Trophoblast cell (in vitro differentiated cells and primary cell): ENCODE measurements around the gene C19orf38.

Source experiments
- DNase-seq, 2 donors: peaks; one replicate each; pipeline ENCODE4 v3.0.0-alpha.2; 2016
- H2AFZ ChIP-seq: 2 replicates; pipeline ENCODE4 v1.6.1; 2013; ENCODE audit warnings: low read length, moderate library complexity, mild to moderate bottlenecking; ENCODE audit not compliant: insufficient read depth, poor library complexity
- H2AK5ac ChIP-seq: 2 replicates; pipeline ENCODE4 v1.6.1; 2013; ENCODE audit warnings: mild to moderate bottlenecking, low read length
- H2BK120ac ChIP-seq: 2 replicates; pipeline ENCODE4 v1.6.1; 2013; ENCODE audit warnings: low read length, mild to moderate bottlenecking, moderate library complexity; ENCODE audit not compliant: insufficient read depth, poor library complexity
- H2BK12ac ChIP-seq: 2 replicates; pipeline ENCODE4 v1.6.1; 2013; ENCODE audit warnings: mild to moderate bottlenecking, low read length, moderate library complexity
- H2BK5ac ChIP-seq: 2 replicates; pipeline ENCODE4 v1.6.1; 2013; ENCODE audit warnings: low read length, low read depth, moderate library complexity, mild to moderate bottlenecking; ENCODE audit not compliant: poor library complexity
- H3K14ac ChIP-seq: 2 replicates; pipeline ENCODE4 v1.6.1; 2013; ENCODE audit warnings: mild to moderate bottlenecking, low read length
- H3K18ac ChIP-seq: 2 replicates; pipeline ENCODE4 v1.6.1; 2013; ENCODE audit warnings: mild to moderate bottlenecking, low read length
- H3K23ac ChIP-seq: 2 replicates; pipeline ENCODE4 v1.6.1; 2013; ENCODE audit warnings: low read length
- H3K27ac ChIP-seq: 2 replicates; pipeline ENCODE4 v1.5.1; 2013; ENCODE audit warnings: low read depth, mild to moderate bottlenecking, inconsistent platforms, low read length, moderate library complexity
- H3K27me3 ChIP-seq: 2 replicates; pipeline ENCODE4 v1.6.1; 2013; ENCODE audit warnings: inconsistent platforms, mild to moderate bottlenecking, low read length, moderate library complexity; ENCODE audit not compliant: insufficient read depth
- H3K36me3 ChIP-seq, 2 experiments: 1 replicate in 1 of 2; 2 replicates in 1 of 2; pipeline ENCODE4 v1.6.1; 2013; ENCODE audit warnings: low read length in 2 of 2, mild to moderate bottlenecking in 2 of 2, moderate library complexity in 1 of 2; ENCODE audit not compliant: insufficient read depth in 2 of 2, control insufficient read depth in 1 of 2
- H3K4ac ChIP-seq: 2 replicates; pipeline ENCODE4 v1.6.1; 2013; ENCODE audit warnings: low read depth, mild to moderate bottlenecking, low read length, moderate library complexity
- H3K4me1 ChIP-seq, 2 experiments: 1 replicate in 1 of 2; 2 replicates in 1 of 2; pipeline ENCODE4 v1.6.1; 2013; ENCODE audit warnings: low read length in 2 of 2, mild to moderate bottlenecking in 2 of 2, moderate library complexity in 1 of 2; ENCODE audit not compliant: insufficient read depth in 2 of 2, control insufficient read depth in 1 of 2
- H3K4me2 ChIP-seq: 2 replicates; pipeline ENCODE4 v1.6.1; 2013; ENCODE audit warnings: inconsistent platforms, mild to moderate bottlenecking, low read length, moderate library complexity
- H3K4me3 ChIP-seq: 2 replicates; pipeline ENCODE4 v1.5.1; 2013; ENCODE audit warnings: mild to moderate bottlenecking, low read depth, low read length, inconsistent platforms
- H3K79me1 ChIP-seq: one replicate; pipeline ENCODE4 v1.6.1; 2013; ENCODE audit warnings: low read length
- H3K79me2 ChIP-seq: 2 replicates; pipeline ENCODE4 v1.6.1; 2013; ENCODE audit warnings: low read length, mild to moderate bottlenecking; ENCODE audit not compliant: control insufficient read depth, insufficient read depth, poor library complexity
- H3K9ac ChIP-seq: 2 replicates; pipeline ENCODE4 v1.6.1; 2013; ENCODE audit warnings: mild to moderate bottlenecking, low read length
- H3K9me3 ChIP-seq: 2 replicates; pipeline ENCODE4 v1.6.1; 2013; ENCODE audit warnings: low read depth, mild to moderate bottlenecking, control low read depth, inconsistent platforms, low read length; ENCODE audit not compliant: insufficient read depth
- H4K12ac ChIP-seq: 2 replicates; pipeline ENCODE4 v1.6.1; 2013; ENCODE audit warnings: low read depth, mild to moderate bottlenecking, low read length, moderate library complexity
- H4K8ac ChIP-seq: 2 replicates; pipeline ENCODE4 v1.6.1; 2013; ENCODE audit warnings: low read depth, mild to moderate bottlenecking, low read length, moderate library complexity
- H4K91ac ChIP-seq: one replicate; pipeline ENCODE4 v1.6.1; 2013; ENCODE audit warnings: low read depth, mild to moderate bottlenecking, low read length, moderate library complexity
- WGBS: extraction: QIAGEN DNeasy Blood & Tissue Kit; methylation state at CpG from one replicate; pipeline ENCODE4 v1.1.7; 2013; ENCODE audit warnings: missing lambda C conversion rate; ENCODE audit not compliant: insufficient read length, insufficient coverage; ENCODE audit errors: extremely low coverage; 5-methylcytosine and 5-hydroxymethylcytosine counted together

Gene C19orf38

DNA sequence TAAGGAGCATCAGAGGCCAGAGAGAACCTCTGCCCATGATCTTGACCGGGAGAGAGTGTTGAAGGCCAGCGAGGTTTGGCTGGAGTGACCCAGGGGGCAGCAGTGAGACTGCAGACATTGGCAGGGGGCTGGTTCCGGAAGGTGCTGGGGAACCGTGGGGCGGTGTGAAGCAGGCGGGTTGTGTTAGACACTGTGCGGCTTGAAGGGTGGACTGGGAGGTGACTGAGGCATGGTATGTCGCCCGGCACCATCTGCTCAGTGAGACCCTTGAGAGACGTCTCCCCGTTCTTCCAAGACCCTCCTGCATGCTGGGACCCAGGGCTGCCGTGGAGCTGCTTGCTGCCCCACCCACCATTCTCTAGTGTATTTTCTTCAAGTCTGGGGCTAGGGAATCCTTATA lies 47.7 kb downstream of the C19orf38 start:
- H3K23ac ChIP-seq = no peak overlapping the region
- WGBS = no CpG with 5 or more reads among the region's 12 CpGs
- H3K4me1 ChIP-seq = peaks cover 18% of the 10 kb centered on the region in 2 experiments
- H3K9ac ChIP-seq = no peak overlapping the region
- H3K27me3 ChIP-seq = no peaks in the 10 kb centered on the region
- H3K4me2 ChIP-seq = no peak overlapping the region
- H3K18ac ChIP-seq = no peak overlapping the region
- peaks cover 13% of the 10 kb centered on the region for H3K79me2 ChIP-seq
- peaks cover 0 to 6% of the 10 kb centered on the region in 2 experiments for H3K36me3 ChIP-seq
- H2BK120ac ChIP-seq = no peak overlapping the region
- no peak overlapping the region for H2BK12ac ChIP-seq
- H3K4me3 ChIP-seq = no peak overlapping the region
- H4K12ac ChIP-seq = no peak overlapping the region
- H4K8ac ChIP-seq = no peak overlapping the region
- no peak overlapping the region for H4K91ac ChIP-seq
- H2AK5ac ChIP-seq = no peak overlapping the region
- H3K27ac ChIP-seq = no peak overlapping the region
- no peak overlapping the region for H2BK5ac ChIP-seq
- H3K4ac ChIP-seq = peak overlapping the region; percentile 21
- H3K14ac ChIP-seq = no peak overlapping the region
- DNase-seq = no peak
- no peak overlapping the region for H2AFZ ChIP-seq
- H3K9me3 ChIP-seq = no peaks in the 10 kb centered on the region
- H3K79me1 ChIP-seq = no peaks in the 10 kb centered on the region

DNA sequence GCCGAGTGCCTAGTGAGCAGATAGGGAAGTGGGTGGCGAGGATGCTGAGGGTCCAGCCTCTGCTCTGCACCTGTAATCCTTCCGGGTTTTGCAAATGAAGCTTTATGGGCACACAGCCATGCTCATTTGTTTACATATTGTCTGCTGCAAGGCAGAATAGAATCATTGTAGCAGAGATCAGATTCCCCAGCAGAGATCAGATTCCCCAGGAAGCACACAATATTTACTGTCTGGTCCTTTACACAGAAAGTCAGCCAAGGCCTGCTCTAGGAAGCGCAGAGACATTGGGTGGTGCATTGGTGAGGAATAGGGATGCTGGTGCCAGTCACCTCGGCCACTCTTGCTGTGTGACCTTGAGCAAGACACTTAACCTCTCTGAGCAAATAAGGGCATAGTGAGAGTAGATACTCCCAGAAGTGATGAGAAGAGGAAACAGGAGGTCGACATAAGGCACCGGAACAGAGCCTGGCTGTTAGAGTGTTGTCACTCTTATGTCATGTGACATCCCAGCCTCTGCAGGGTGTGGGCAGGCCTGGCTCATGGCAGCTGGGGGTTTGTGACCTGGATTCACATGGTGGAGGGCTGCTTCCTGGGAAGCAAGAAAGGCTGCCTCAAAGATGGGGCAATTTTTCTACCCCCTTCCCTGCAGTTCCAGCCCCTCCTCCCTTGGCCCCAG lies 48.8 kb downstream of the C19orf38 start:
- Histone ChIP-seq H3K9ac (no peak overlapping the region), H3K4ac (peak overlapping the region; percentile 29), H2BK120ac (no peak overlapping the region), H3K4me3 (no peak overlapping the region), H3K4me2 (no peak overlapping the region), H3K4me1 (peaks cover 8 to 10% of the 10 kb centered on the region in 2 experiments), H3K27ac (no peak overlapping the region), H2AFZ (no peak overlapping the region), H4K91ac (no peak overlapping the region), H3K79me2 (peaks cover 9% of the 10 kb centered on the region), H4K8ac (no peak overlapping the region), H3K27me3 (no peaks in the 10 kb centered on the region), H3K36me3 (peaks cover 0 to 5% of the 10 kb centered on the region in 2 experiments), H3K14ac (no peak overlapping the region), H3K79me1 (no peaks in the 10 kb centered on the region), H4K12ac (no peak overlapping the region), H2BK12ac (no peak overlapping the region), H3K18ac (peak overlapping the region; percentile 54), H3K9me3 (no peaks in the 10 kb centered on the region), H2AK5ac (no peak overlapping the region), H3K23ac (no peak overlapping the region), H2BK5ac (no peak overlapping the region)
- no CpG with 5 or more reads among the region's 7 CpGs for WGBS
- DNase-seq = no peak

DNA sequence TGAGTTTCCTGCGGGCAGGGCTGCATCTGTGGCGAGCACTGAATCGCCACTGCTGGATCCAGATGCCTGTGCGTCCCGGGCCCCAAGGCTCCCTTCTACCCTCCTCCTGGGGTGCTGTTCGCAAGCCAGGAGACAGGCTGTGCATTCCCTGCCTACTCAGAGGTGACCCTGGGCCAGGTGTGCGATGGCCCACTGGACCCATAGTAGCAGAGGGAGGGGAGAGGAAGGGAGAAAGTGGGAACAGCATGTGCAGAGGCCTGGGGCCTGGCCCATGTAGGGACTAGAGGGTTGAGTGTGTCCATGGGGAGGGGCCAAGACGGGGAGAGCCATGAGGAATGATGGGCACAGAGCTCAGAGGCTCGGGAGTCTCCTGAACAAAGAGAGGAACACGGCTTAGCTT lies 50.4 kb downstream of the C19orf38 start:
- no peaks in the 10 kb centered on the region for H3K27me3 ChIP-seq
- WGBS = no CpG with 5 or more reads among the region's 10 CpGs
- H2BK120ac ChIP-seq = no peak overlapping the region
- no peak overlapping the region for H3K4me3 ChIP-seq
- H4K12ac ChIP-seq = no peak overlapping the region
- no peaks in the 10 kb centered on the region for H3K79me1 ChIP-seq
- no peak overlapping the region for H4K91ac ChIP-seq
- H3K4me2 ChIP-seq = no peak overlapping the region
- H3K79me2 ChIP-seq = peaks cover 5% of the 10 kb centered on the region
- no peak overlapping the region for H3K9ac ChIP-seq
- no peak overlapping the region for H2AFZ ChIP-seq
- H2BK5ac ChIP-seq = no peak overlapping the region
- H3K14ac ChIP-seq = no peak overlapping the region
- DNase-seq = no peak
- H3K4me1 ChIP-seq = peaks cover 8 to 10% of the 10 kb centered on the region in 2 experiments
- no peak overlapping the region for H3K18ac ChIP-seq
- no peak overlapping the region for H3K27ac ChIP-seq
- H3K4ac ChIP-seq = peak overlapping the region; percentile 34
- no peak overlapping the region for H2BK12ac ChIP-seq
- no peaks in the 10 kb centered on the region for H3K9me3 ChIP-seq
- no peak overlapping the region for H4K8ac ChIP-seq
- H3K36me3 ChIP-seq = peaks cover 0 to 5% of the 10 kb centered on the region in 2 experiments
- no peak overlapping the region for H2AK5ac ChIP-seq
- H3K23ac ChIP-seq = no peak overlapping the region

DNA sequence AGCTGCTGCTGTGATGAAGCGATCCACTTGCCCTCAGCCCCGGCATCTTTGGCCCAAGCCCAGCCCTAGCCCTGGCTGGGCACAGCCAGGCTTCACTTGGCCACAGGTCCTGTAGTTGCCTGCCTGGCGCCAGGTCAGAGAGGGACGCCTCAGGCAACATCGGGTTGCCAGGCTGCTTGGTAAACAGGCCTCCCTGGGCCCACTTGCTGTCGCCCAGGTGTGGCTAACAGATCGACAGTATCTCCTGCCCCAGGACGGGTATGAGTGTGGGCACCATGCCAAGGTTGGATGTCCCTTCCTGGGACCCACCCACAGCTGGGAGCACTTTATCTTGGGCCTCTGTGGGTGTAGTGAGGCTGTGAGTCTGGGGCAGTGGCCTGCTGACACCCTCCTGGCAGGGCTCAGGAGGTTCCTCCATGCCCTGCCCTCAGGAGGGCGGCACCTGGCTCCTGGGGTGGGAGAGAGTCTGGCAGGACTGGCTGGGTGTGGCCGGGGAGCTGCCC lies 51.0 kb downstream of the C19orf38 start:
- H3K9ac ChIP-seq = no peak overlapping the region
- H3K79me2 ChIP-seq = peaks cover 4% of the 10 kb centered on the region
- no peaks in the 10 kb centered on the region for H3K9me3 ChIP-seq
- H2BK5ac ChIP-seq = no peak overlapping the region
- no peak overlapping the region for H4K12ac ChIP-seq
- H4K91ac ChIP-seq = no peak overlapping the region
- H3K27ac ChIP-seq = no peak overlapping the region
- H3K18ac ChIP-seq = no peak overlapping the region
- DNase-seq = no peak
- H3K4ac ChIP-seq = peak overlapping the region; percentile 31
- H3K14ac ChIP-seq = no peak overlapping the region
- H3K27me3 ChIP-seq = no peaks in the 10 kb centered on the region
- H3K4me3 ChIP-seq = no peak overlapping the region
- no peak overlapping the region for H2BK120ac ChIP-seq
- no peak overlapping the region for H3K4me2 ChIP-seq
- H2AFZ ChIP-seq = no peak overlapping the region
- peaks cover 1 to 7% of the 10 kb centered on the region in 2 experiments for H3K36me3 ChIP-seq
- H3K4me1 ChIP-seq = peaks cover 8% of the 10 kb centered on the region in 2 experiments
- H4K8ac ChIP-seq = no peak overlapping the region
- H3K23ac ChIP-seq = no peak overlapping the region
- no CpG with 5 or more reads among the region's 10 CpGs for WGBS
- H3K79me1 ChIP-seq = no peaks in the 10 kb centered on the region
- no peak overlapping the region for H2AK5ac ChIP-seq
- H2BK12ac ChIP-seq = no peak overlapping the region
